Kidney epithelial cell (primary cell): ENCODE measurements around the gene SMC2. TPM values are rescaled to one million over a fixed set of nuclear protein-coding genes. Genes with fewer than 3 reads are reported as not detected.

Experiments
- DNase-seq: peaks from one replicate; pipeline ENCODE4 v3.0.0-alpha.2; 2010; ENCODE audit warnings: low read depth
- H3K27me3 ChIP-seq: 2 replicates; pipeline ENCODE4 v1.6.0; 2011; ENCODE audit warnings: low read length; ENCODE audit not compliant: control insufficient read depth, insufficient read depth
- H3K36me3 ChIP-seq: 2 replicates; pipeline ENCODE4 v1.5.1; 2011; ENCODE audit warnings: low read length; ENCODE audit not compliant: control insufficient read depth, insufficient read depth
- H3K4me3 ChIP-seq: 2 replicates; pipeline ENCODE4 v1.5.1; 2011; ENCODE audit warnings: low read depth, mild to moderate bottlenecking, control low read depth, low read length
- CTCF ChIP-seq: IDR thresholded peaks from 2 replicates; pipeline ENCODE4 v1.5.1; 2011; ENCODE audit warnings: mild to moderate bottlenecking, moderate library complexity, low read length, control low read depth, inconsistent platforms; ENCODE audit not compliant: insufficient read depth, poor library complexity, severe bottlenecking
- total RNA-seq: library from RNA; depleted of rRNA; stranded (reverse); fragments of >200 nt; gene quantifications from 2 replicates; pipeline ENCODE4 v1.2.3, GENCODE V29; 2015

SMC2 gene
- total RNA-seq, 1 donor from 2014 or later = 12.2 TPM

- no peaks in the 10 kb centered on the region for H3K36me3 ChIP-seq
- H3K4me3 ChIP-seq = no peak overlapping the region
- no peaks in the 10 kb centered on the region for H3K27me3 ChIP-seq
- DNase-seq = no peak
- no peak for TF ChIP-seq CTCF
These were observed 48.9 kb downstream of the SMC2 start for GRCh38 chr9:104142799-104143549.

GRCh38 chr9:104143550-104143910 lies 49.4 kb downstream of the SMC2 start:
- TF ChIP-seq CTCF = no peak
- no peak for DNase-seq
- H3K27me3 ChIP-seq = no peaks in the 10 kb centered on the region
- H3K4me3 ChIP-seq = no peak overlapping the region
- no peaks in the 10 kb centered on the region for H3K36me3 ChIP-seq

- Histone ChIP-seq H3K27me3 (no peaks in the 10 kb centered on the region), H3K36me3 (no peaks in the 10 kb centered on the region), H3K4me3 (no peak overlapping the region)
- DNase-seq = no peak
- TF ChIP-seq CTCF = no peak
These were observed 50.2 kb downstream of the SMC2 start for GRCh38 chr9:104144336-104144735.

- no peak for DNase-seq
- no peak for TF ChIP-seq CTCF
- Histone ChIP-seq H3K36me3 (no peaks in the 10 kb centered on the region), H3K27me3 (no peaks in the 10 kb centered on the region), H3K4me3 (no peak overlapping the region)
These were observed 79.0 kb downstream of the SMC2 start for GRCh38 chr9:104173067-104173466.

GRCh38 chr9:104177003-104177611 lies 83.0 kb downstream of the SMC2 start:
- Histone ChIP-seq H3K4me3 (no peak overlapping the region), H3K27me3 (no peaks in the 10 kb centered on the region), H3K36me3 (no peaks in the 10 kb centered on the region)
- TF ChIP-seq CTCF = peak; percentile 61
- DNase-seq = no peak
